NOMO-1 treated with dmso at 0.1 percent for 144 hours (cell line): ENCODE results near the gene ZNF700.
"Not testable (repeated sequence)": the region's sequence is repeated elsewhere in the genome, so short reads cannot be mapped to it uniquely, and the experiment has no call there.

ENCODE experiments used
- DNase-seq: peaks from one replicate; lab custom pipeline; 2025; ENCODE audit not compliant: unreplicated experiment; lab: John Stamatoyannopoulos, UW

Gene ZNF700

DNA sequence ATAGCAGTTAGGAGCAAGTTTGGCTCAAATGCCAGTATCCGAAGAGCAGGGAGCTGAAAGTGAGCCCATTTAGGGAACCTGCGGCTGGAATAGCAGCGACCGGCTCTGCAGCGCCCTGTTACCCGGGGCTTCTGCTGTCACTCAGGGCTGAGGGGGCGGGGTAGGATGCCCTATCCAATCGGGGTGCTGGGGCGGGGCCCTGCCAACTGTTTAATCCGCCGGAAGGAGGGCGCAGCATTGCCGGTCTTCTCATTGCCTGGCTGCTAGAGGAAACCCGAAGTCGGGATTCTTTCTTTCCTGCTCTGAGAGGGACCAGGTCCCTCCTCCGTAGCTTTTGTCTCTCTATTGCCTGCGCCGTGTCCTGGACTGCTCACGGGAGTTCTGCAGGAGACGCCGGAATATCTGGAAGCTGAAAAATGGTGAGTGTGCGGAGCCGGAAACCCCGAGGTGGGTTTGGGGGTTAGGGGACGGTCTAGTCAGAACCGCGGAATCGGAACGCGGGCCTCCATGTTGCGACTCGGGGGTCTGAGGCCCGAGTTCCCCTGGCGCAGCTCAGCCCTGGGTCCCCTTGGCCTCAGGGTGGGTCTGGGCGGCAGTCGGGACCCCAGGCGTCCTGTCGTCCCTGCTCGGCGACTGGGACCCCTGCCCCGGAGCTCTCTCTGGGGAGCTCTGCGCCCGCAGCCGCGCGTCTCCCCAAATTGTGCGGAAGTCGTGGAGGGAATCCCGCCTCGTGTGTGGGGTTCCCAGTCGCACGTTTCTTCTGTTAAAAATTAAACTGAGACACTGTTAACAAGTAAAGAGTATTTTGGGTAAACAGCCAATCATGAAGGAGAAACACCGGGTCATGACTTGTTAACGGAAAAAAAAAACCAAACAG is 62.7 kb downstream of the ZNF700 start:
- peak; percentile 95 for DNase-seq

DNA sequence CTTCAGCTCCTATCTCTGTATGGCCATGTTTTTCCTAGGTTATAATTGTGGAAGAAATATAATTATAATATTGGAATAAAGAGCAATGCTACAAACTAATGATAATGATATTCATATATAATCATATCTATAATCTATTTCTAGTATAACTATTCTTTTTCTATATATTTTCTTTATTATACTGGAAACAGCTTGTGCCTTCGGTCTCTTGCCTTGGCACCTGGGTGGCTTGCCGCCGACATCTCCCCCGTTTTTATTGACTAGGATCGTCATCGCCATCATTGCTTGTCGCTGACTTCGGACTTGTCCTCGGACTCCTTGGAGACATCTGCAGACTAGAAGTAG is 64.2 kb downstream of the ZNF700 start:
- DNase-seq, result no peak

DNA sequence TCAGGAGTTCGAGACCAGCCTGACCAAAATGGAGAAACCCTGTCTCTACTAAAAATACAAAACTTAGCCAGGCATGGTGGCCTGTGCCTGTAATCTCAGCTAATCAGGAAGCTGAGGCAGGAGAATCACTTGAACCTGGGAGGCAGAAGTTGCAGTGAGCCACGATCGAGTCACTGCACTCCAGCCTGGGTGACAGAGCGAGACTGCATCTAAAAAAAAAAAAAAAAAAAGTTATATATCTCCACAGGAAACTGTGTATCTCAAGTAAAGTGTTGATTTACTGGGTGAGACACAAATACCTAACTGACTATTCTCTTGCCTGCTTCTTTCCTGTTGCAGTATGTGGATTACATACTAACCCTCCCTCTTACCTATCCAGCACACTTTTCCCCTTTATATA is 67.0 kb downstream of the ZNF700 start:
- DNase-seq, result not testable (repeated sequence)

DNA sequence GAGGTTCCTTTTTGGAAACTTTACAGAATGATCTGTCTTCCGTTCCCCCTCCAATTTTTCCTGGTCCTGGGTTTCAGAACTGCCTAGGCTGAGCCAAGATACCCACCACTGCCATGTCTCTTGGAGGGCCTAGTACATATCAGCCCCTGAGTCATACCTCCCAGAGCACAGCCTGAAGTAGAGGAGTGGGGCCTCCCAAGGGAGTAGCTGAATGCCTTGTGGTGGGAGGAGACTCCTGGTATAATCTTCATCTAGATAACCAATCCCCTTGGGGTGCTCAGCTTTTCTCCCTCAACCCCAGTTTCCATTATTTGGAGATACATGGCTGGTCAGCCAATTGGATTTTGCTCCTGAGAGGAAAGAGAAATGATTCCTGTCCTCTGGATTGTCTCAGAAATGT is 70.3 kb downstream of the ZNF700 start:
- DNase-seq, result no peak
